ENCODE results near the gene ADARB1. TPM values are rescaled to one million over a fixed set of nuclear protein-coding genes. Genes with fewer than 3 reads are reported as not detected.
"Not testable (repeated sequence)": the region's sequence is repeated elsewhere in the genome, so short reads cannot be mapped to it uniquely, and the experiment has no call there.

The ADARB1 gene
- total RNA-seq, 1 donor from 2014 or later, result 21.8 TPM

DNA sequence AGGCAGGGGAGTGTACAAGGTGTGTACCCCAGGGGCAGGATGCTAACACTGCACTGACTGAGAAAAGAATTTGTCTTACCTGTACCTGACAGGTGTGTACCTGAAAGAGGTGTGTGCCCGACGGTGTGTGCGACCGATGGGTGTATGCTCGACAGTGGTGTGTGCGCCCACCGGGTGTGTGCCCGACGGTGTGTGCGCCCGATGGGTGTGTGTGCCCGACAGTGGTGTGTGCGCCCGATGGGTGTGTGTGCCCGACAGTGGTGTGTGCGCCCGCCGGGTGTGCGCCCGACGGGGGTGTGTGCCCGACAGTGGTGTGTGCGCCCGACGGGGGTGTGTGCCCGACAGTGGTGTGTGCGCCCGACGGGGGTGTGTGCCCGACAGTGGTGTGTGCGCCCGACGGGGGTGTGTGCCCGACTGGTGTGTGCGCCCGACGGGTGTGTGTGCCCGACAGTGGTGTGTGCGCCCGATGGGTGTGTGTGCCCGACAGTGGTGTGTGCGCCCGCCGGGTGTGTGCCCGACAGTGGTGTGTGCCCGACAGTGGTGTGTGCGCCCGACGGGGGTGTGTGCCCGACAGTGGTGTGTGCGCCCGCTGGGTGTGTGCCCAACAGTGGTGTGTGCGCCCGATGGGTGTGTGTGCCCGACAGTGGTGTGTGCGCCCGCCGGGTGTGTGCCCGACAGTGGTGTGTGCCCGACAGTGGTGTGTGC, 59.3 kb downstream of the ADARB1 start:
- intact Hi-C loops (cut with micrococcal nuclease); DNase-seq; H3K9me3 Mint-ChIP-seq; H3K36me3 Mint-ChIP-seq (ENCODE audit: low read depth); H3K27ac Mint-ChIP-seq; H3K27me3 Mint-ChIP-seq; H3K4me3 Mint-ChIP-seq: not testable (repeated sequence)
- H3K4me1 Mint-ChIP-seq, result peaks cover 24% of the 10 kb centered on the region

DNA sequence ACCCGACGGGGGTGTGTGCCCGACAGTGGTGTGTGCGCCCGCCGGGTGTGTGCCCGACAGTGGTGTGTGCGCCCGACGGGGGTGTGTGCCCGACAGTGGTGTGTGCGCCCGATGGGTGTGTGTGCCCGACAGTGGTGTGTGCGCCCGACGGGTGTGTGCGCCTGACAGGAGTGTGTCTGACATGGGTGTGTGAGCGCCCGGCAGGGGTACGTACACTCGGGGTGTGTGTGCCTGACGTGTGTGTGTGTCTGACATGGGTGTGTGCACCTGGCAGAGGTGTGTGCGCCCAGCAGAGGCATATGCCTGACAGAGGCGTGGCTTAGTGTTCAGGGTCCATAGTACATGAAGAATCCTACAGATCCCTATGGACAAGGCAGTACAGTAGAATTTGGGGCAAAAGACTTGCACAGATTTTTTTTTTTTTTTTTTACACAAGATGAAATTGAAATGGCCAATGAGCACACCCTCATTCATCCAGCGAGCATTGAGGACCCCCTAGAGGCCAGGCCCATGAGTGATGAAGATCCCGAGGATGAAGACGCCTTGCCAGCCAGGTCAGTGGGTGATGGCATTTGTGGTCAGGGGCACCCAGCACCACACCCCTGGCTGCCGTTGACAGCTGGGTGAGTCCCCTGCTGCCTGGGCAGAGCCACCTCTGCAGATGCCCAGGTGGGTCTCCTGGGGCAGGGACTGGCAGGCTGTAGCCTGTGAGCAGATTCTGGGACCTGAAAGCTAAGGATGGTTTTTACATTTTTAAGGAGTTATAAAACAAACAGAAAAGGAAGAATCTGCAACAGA, 60.1 kb downstream of the ADARB1 start:
- Mint-ChIP-seq H3K4me1 (peaks cover 23% of the 10 kb centered on the region), H3K36me3 (ENCODE audit: low read depth) (peaks cover 2% of the 10 kb centered on the region), H3K4me3 (no peak overlapping the region), H3K27ac (no peak overlapping the region), H3K27me3 (no peaks in the 10 kb centered on the region), H3K9me3 (no peaks in the 10 kb centered on the region)
- no peak for DNase-seq
- intact Hi-C loops (cut with micrococcal nuclease), result no loop called here

DNA sequence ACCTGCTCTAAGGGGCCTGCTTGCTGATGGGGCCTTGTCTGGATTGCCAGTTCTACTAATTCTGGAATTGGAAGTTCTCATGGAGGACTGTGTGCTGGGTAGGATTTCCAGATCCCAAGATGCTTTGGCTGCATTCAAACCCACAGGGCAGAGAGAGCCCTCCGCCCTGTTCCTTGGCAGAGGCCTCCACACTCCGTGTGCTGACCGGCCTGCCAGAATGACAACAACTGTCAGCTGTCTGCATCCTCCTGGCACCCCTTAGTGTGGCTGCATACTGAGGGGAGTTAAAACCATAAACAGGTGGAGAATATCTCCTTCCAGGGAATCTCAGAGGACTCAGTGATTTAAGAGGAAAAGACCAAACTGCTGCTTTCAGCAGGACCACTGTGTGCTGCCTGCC, 60.7 kb downstream of the ADARB1 start:
- no peak overlapping the region for H3K4me3 Mint-ChIP-seq
- peaks cover 2% of the 10 kb centered on the region for H3K36me3 Mint-ChIP-seq (ENCODE audit: low read depth)
- H3K27me3 Mint-ChIP-seq, result no peaks in the 10 kb centered on the region
- peaks cover 17% of the 10 kb centered on the region for H3K4me1 Mint-ChIP-seq
- intact Hi-C loops (cut with micrococcal nuclease), result no loop called here
- H3K9me3 Mint-ChIP-seq, result no peaks in the 10 kb centered on the region
- DNase-seq, result no peak
- H3K27ac Mint-ChIP-seq, result no peak overlapping the region

DNA sequence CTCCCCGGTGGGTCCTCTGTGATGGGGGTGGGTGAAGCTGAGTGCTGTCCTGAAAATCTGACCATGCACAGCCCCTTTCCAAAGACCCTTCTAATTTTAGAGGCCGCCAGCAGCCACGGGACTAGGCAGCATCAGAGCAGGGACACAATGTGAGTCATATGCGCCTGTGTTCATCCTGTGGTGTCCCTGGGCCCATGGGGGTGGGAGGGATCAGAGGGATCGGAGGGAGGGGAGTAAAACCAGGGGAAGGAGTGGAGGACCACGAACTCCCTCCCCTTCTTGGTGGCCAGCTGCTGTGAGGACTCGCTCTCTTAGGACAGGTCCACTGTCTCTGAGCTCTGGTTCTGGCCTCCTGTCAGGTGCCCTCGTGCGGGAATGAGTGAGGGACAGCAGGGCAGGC, 61.5 kb downstream of the ADARB1 start:
- Mint-ChIP-seq H3K4me3 (no peak overlapping the region), H3K36me3 (ENCODE audit: low read depth) (peaks cover 2% of the 10 kb centered on the region), H3K27me3 (no peaks in the 10 kb centered on the region), H3K9me3 (no peaks in the 10 kb centered on the region), H3K4me1 (peaks cover 20% of the 10 kb centered on the region), H3K27ac (peak overlapping the region; percentile 3)
- intact Hi-C loops (cut with micrococcal nuclease), result no loop called here
- DNase-seq, result no peak

DNA sequence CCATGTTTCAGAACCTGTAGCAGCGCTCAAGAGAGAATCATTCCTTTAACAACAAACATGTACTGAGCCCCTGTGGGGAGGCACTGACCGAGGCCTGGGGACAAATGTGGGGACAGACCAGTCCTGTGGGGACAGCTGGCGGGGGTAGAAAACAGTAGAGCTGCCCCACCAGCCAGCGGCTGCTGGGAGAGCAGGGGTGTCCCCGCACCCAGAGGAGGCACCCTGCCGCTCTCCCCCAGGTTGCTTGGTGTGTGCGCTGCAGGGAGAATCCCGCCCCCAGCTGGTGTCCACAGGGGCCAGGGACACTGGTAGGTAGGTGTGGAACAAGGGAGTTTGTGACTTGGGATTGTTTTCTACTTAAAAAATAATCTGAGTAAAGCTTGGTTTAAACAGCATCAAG, 62.1 kb downstream of the ADARB1 start:
- H3K27ac Mint-ChIP-seq, result peak overlapping the region; percentile 11
- peaks cover 2% of the 10 kb centered on the region for H3K36me3 Mint-ChIP-seq (ENCODE audit: low read depth)
- intact Hi-C loops (cut with micrococcal nuclease), result no loop called here
- no peaks in the 10 kb centered on the region for H3K27me3 Mint-ChIP-seq
- H3K9me3 Mint-ChIP-seq, result no peaks in the 10 kb centered on the region
- H3K4me1 Mint-ChIP-seq, result peaks cover 20% of the 10 kb centered on the region
- no peak for DNase-seq
- no peak overlapping the region for H3K4me3 Mint-ChIP-seq

DNA sequence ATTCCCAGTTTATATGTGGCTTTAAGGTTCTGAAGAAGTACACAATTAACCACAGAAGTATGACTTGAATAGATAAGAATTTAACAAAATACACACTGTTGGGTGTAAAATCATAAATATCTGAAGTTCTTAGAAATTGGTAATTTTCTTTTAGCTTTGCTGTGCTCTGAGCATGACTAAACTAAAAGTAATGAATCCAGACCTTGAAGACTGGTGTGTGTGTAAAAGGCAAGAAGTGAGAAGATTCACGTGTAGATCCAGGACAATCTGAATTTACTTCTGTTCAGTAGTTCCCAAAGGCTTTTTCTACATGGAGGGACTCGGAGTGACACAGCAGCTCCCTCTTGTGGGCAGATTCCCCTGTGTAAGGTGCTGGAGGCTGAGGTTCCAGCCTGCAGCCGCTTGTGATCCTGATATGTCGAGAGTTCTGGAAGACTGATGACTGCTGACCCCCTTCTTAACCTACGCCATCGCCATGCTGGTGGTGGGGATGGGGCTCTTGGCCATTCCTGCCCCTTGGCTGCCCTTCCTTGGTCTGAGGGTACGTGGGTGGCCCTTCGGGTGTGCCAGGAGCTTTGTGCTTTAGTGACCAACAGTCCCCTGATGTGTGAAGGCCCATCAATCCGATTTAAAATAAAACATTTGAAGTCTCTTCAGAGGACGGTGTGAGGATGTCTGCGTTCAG, 62.7 kb downstream of the ADARB1 start:
- DNase-seq, result peak; percentile 91
- Mint-ChIP-seq H3K4me3 (no peak overlapping the region), H3K36me3 (ENCODE audit: low read depth) (peaks cover 2% of the 10 kb centered on the region), H3K27ac (no peak overlapping the region), H3K4me1 (peaks cover 20% of the 10 kb centered on the region), H3K27me3 (no peaks in the 10 kb centered on the region), H3K9me3 (no peaks in the 10 kb centered on the region)
- intact Hi-C loops (cut with micrococcal nuclease), result no loop called here

DNA sequence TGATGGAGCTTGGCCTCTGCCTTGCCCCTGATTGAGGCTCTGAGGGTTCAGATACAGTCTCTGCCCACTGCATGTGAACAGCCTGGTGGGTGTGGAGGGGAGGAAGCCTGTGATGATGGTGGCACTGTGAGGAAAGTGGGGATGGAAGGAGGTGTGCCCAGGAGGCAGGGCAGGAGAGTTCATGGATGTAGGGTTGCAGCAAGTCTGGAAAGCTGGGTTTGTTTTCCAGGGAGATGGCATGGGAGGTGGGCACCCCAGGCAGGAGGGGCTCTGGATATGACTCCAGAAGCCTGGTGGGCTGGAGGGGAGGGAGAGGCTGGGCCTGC, 63.2 kb downstream of the ADARB1 start:
- no peaks in the 10 kb centered on the region for H3K9me3 Mint-ChIP-seq
- intact Hi-C loops (cut with micrococcal nuclease), result no loop called here
- H3K4me3 Mint-ChIP-seq, result no peak overlapping the region
- H3K4me1 Mint-ChIP-seq, result peaks cover 19% of the 10 kb centered on the region
- H3K36me3 Mint-ChIP-seq (ENCODE audit: low read depth), result peaks cover 2% of the 10 kb centered on the region
- no peak for DNase-seq
- H3K27ac Mint-ChIP-seq, result no peak overlapping the region
- no peaks in the 10 kb centered on the region for H3K27me3 Mint-ChIP-seq

DNA sequence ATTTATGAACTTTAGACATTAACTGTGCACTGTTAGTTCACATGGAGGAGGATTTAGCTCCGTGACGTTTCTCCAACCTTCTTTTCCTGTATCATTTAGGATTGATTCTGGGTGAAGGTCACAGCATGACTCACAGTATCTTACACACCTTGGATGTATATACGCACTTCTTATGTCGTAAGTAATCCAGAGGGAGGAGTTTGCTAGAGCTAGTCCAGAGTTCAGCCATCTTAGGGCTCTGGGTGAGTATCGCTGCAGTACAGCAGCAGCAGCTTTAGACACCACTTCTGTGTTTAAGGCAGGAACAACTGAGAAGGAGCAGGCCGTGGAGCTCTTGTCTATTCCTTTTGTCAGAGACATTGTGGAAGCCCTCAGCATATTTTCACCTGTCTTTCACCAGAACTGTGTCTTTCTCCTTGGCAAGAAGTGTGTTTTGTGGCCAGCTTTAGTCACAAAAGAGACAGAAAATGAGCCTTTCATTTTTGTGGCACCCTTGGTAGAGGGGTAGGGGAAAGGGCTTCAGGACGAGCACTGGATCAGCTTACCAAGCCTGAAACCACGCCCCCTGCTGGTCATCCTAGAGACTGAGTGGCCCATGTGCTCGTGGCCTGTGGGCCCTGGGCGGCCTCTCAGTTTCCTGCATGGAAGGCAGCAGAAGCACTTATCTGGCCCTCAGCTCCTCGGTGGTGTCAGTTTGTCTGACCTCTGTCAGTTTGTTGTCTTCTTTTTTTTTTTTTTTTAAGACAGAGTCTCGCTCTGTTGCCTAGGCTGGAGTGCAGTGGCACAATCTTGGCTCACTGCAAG, 64.0 kb downstream of the ADARB1 start:
- peaks cover 5% of the 10 kb centered on the region for H3K36me3 Mint-ChIP-seq (ENCODE audit: low read depth)

DNA sequence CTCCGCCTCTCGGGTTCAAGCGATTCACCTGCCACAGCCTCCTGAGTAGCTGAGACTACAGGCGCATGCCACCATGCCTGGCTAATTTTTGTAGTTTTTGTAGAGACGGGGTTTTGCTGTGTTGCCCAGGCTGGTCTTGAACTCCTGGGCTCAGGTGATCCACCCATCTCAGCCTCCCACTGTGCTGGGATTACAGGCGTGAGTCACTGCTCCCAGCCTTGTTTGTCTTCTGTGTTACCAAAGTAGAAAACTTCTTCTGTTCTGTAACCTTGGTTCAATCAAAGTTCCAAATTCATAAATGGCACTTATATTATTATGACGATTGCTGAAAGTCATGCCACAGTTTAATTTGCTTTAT, 64.6 kb downstream of the ADARB1 start:
- peaks cover 14% of the 10 kb centered on the region for H3K4me1 Mint-ChIP-seq
- intact Hi-C loops (cut with micrococcal nuclease); H3K27me3 Mint-ChIP-seq; H3K27ac Mint-ChIP-seq; H3K36me3 Mint-ChIP-seq (ENCODE audit: low read depth); H3K9me3 Mint-ChIP-seq; DNase-seq; H3K4me3 Mint-ChIP-seq: not testable (repeated sequence)

More for the DNA sequence above, 64.0 kb downstream of the ADARB1 start:
- no peak overlapping the region for H3K4me3 Mint-ChIP-seq
- intact Hi-C loops (cut with micrococcal nuclease), result loop anchor here (1.0 kb wide), 1 partner anchor 189 kb away; no protein-coding TSS in a partner anchor
- no peaks in the 10 kb centered on the region for H3K9me3 Mint-ChIP-seq
- no peaks in the 10 kb centered on the region for H3K27me3 Mint-ChIP-seq
- DNase-seq, result peak; percentile 91
- no peak overlapping the region for H3K27ac Mint-ChIP-seq
- H3K4me1 Mint-ChIP-seq, result peaks cover 14% of the 10 kb centered on the region

DNA sequence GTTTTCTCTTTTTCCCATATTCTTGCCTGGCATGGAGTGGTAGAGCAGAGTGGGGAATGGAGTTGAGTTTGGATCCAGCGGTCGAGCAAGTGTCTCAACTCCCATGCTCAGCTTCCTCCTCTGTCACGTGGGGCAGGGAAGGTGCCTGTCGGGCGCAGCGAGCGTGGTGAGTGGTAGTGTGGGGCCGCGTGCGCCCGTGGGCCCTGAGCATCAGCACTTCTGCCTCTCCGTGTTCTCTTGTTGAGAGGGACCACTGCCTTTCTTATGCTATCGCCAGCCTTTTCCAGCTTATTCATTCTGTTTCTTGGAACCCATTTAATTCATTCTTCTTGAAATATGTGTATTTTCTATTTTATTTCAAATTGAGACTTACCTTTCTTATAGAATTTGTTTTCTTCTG, 65.1 kb downstream of the ADARB1 start:
- peaks cover 7% of the 10 kb centered on the region for H3K36me3 Mint-ChIP-seq (ENCODE audit: low read depth)
- no peak for DNase-seq
- intact Hi-C loops (cut with micrococcal nuclease), result no loop called here
- peaks cover 14% of the 10 kb centered on the region for H3K4me1 Mint-ChIP-seq
- H3K27me3 Mint-ChIP-seq, result no peaks in the 10 kb centered on the region
- no peak overlapping the region for H3K4me3 Mint-ChIP-seq
- peak overlapping the region; percentile 53 for H3K27ac Mint-ChIP-seq
- H3K9me3 Mint-ChIP-seq, result no peaks in the 10 kb centered on the region

DNA sequence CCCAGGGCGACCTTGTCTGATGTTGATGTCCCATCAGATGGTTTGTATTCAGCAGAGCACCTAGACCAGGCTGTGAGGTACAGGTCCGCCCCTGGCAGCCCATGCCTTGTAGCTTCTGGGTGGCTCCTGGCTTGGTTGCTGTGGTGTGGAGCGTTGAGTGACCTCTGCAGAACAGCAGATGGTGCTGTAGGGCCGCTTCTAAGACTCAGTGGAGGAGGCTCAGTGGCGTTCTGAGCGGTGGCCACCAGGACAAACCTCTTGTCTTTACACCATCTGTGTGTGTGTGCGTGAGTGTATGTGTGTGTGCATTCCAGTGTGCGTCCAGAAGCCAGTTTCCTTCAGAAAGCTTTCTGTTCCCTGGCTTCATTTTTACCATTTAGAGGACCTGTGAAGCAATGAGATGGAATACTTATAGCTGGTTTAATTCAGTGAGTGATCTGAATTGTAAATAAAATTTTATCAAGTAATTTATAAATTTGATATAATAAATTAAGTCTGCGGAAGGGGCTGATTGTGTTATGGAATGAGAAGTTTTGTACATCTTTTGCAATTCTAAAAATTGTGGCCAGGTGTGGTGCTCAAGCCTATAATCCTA, 66.1 kb downstream of the ADARB1 start:
- intact Hi-C loops (cut with micrococcal nuclease), result loop anchor here (1.0 to 2.0 kb wide), 3 partner anchors 152 to 680 kb away; no protein-coding TSS in a partner anchor
- no peak overlapping the region for H3K4me3 Mint-ChIP-seq
- peaks cover 14% of the 10 kb centered on the region for H3K4me1 Mint-ChIP-seq
- no peaks in the 10 kb centered on the region for H3K9me3 Mint-ChIP-seq
- H3K27ac Mint-ChIP-seq, result no peak overlapping the region
- peak; percentile 89 for DNase-seq
- no peaks in the 10 kb centered on the region for H3K27me3 Mint-ChIP-seq
- H3K36me3 Mint-ChIP-seq (ENCODE audit: low read depth), result peaks cover 7% of the 10 kb centered on the region

DNA sequence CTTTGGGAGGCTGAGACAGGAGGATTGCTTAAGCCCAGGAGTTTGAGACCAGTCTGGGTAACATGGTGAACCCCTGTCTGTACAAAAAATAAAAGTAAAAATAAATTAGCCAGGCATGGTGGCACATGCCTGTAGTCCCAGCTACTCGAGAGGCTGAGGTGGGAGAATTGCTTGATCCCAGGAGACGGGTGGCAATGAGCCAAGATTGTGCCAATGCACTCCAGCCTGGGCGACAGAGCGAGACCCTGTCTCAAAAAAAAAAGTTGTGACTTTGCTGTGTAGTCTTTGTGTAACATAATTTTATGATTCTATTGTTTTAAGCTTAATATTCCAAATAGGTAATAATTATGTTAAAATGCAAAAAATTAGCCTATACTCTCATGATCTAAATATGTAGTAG, 66.6 kb downstream of the ADARB1 start:
- H3K4me1 Mint-ChIP-seq, result peaks cover 14% of the 10 kb centered on the region
- H3K9me3 Mint-ChIP-seq; H3K27me3 Mint-ChIP-seq; DNase-seq; H3K4me3 Mint-ChIP-seq; H3K36me3 Mint-ChIP-seq (ENCODE audit: low read depth); H3K27ac Mint-ChIP-seq: not testable (repeated sequence)
- intact Hi-C loops (cut with micrococcal nuclease), result loop anchor here (1.0 to 2.0 kb wide), 3 partner anchors 151 to 680 kb away; no protein-coding TSS in a partner anchor

DNA sequence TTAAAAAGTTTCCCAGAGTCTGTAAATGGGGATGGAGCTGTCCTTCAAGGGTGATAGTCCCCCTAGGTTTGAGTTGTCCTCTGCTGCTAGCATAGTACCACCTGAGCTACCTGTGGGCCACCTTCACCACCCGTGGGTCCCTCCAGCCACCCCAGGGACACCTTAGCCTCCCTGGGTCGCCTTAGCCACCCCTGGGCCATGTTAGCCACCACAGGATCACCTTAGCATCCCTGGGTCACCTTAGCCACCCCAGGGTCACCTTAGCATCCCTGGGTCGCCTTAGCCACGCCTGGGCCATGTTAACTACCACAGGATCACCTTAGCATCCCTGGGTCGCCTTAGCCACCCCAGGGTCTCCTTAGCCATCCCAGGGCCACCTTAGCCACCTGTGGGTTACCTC, 67.1 kb downstream of the ADARB1 start:
- Mint-ChIP-seq H3K36me3 (ENCODE audit: low read depth) (peaks cover 8% of the 10 kb centered on the region), H3K4me3 (no peak overlapping the region), H3K4me1 (peaks cover 14% of the 10 kb centered on the region), H3K27ac (no peak overlapping the region), H3K9me3 (no peaks in the 10 kb centered on the region), H3K27me3 (no peaks in the 10 kb centered on the region)
- intact Hi-C loops (cut with micrococcal nuclease), result loop anchor here (2.0 kb wide), 1 partner anchor 679 kb away; no protein-coding TSS in a partner anchor
- no peak for DNase-seq

All from activated CD4-positive, alpha-beta T cell treated with anti-CD3 and anti-CD28 coated beads, Interleukin-2, amount 10 ng/mL, durations not matched to agents 24 days and 14 days (primary cell).